Breast epithelium (tissue), 4 donors: ENCODE measurements around the gene TMEM150B. TPM values are rescaled to one million over a fixed set of nuclear protein-coding genes. Genes with fewer than 3 reads are reported as not detected.
A peak's percentile ranks its signal among the peaks of the same experiment; 100 is the strongest.

Experiments used
- DNase-seq, 2 donors: peaks; one replicate each; pipeline ENCODE4 v3.0.0-alpha.2; 2019; ENCODE audit warnings: low spot score in 2 of 2
- H3K27ac ChIP-seq, 2 donors: fragments of 200-600 bp; sonication (generic) in 1 of 2; one replicate each; pipeline ENCODE4 v1.5.1; 2016 to 2019; ENCODE audit warnings: mild to moderate bottlenecking in 1 of 2
- H3K27me3 ChIP-seq, 2 donors: fragments of 200-600 bp; sonication (generic) in 1 of 2; one replicate each; pipeline versions ENCODE4 v1.5.1 to v1.6.0; 2017 to 2019; ENCODE audit warnings: control low read depth in 1 of 2, mild to moderate bottlenecking in 1 of 2
- H3K36me3 ChIP-seq: fragments of 200-600 bp; one replicate; pipeline ENCODE4 v1.5.1; 2019
- H3K4me1 ChIP-seq, 2 donors: fragments of 200-600 bp; sonication (generic); one replicate each; pipeline ENCODE4 v1.5.1; 2016 to 2019; ENCODE audit warnings: control low read depth in 1 of 2
- H3K4me3 ChIP-seq, 3 donors: fragments of 200-600 bp; sonication (generic); 1 replicate in 2 of 3; 2 replicates in 1 of 3; pipeline ENCODE4 v1.5.1; 2016 to 2019; ENCODE audit warnings: mild to moderate bottlenecking in 3 of 3, moderate library complexity in 2 of 3
- H3K9me3 ChIP-seq, 2 donors: fragments of 200-600 bp; sonication (generic) in 1 of 2; one replicate each; pipeline ENCODE4 v1.5.1; 2016 to 2019; ENCODE audit warnings: control low read depth in 1 of 2
- POLR2A ChIP-seq: fragments of 450-650 bp; IDR thresholded peaks from one replicate; pipeline ENCODE4 v1.6.1; 2016; ENCODE audit warnings: antibody characterized with exemption, mild to moderate bottlenecking, moderate library complexity
- POLR2AphosphoS5 ChIP-seq, 3 donors: sonication (generic); formaldehyde crosslinking; IDR thresholded peaks; one replicate each; pipeline ENCODE4 v1.6.1; 2017; ENCODE audit warnings: antibody characterized with exemption in 3 of 3
- intact Hi-C: fragments of 100-400 bp; cut with DNase I; formaldehyde crosslinking; loops from one replicate; pipeline ENCODE4 v1.15.1; 2023; ENCODE audit warnings: low total_unique reads
- total RNA-seq, 3 donors: library from RNA; depleted of rRNA; stranded (reverse); fragments of >200 nt; gene quantifications; one replicate each; pipeline ENCODE4 v1.1.0, GENCODE V29; 2016
- TF ChIP-seq, protein P1 (sequence below), 3 donors: fragments of 450-650 bp; IDR thresholded peaks; one replicate each; pipeline ENCODE4 v1.5.1; 2016 to 2017; ENCODE audit warnings: antibody characterized with exemption in 3 of 3, mild to moderate bottlenecking in 3 of 3, moderate library complexity in 3 of 3

TMEM150B gene
- total RNA-seq, 3 donors from 2014 or later = 1.6 to 11.8 (median 3.1) TPM

DNA sequence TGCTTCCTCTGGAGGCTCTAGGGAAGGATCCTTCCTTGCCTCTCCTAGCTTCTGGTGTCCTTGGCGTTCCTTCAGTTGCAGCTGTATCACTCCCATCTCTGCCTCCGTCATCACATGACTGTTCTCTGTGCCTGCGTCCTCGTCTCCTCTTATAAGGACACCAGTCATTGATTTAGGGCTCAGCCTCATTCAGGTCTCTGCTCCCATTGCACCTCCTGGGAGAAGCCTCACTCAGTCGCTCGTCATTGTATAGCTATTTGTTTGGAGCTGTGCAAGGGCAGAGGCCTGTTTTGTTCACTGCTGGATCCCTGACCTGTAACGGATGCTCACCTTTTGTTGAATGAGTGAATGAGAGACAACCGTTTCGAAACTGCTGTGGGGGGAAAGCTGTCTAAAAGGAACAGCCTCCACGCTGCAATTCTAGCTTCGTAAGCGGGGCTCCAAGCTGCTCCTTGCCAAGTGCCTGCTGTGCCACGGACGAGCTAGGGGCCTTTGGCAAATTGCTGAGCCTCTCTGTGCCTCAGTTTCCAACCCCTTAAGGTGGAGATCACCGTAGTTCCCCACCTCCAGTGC lies 24.2 kb downstream of the TMEM150B start:
- no peak overlapping the region for H3K27ac ChIP-seq
- H3K36me3 ChIP-seq = no peaks in the 10 kb centered on the region
- H3K4me3 ChIP-seq = peak overlapping the region in 1 of 3 donors; percentile 62

DNA sequence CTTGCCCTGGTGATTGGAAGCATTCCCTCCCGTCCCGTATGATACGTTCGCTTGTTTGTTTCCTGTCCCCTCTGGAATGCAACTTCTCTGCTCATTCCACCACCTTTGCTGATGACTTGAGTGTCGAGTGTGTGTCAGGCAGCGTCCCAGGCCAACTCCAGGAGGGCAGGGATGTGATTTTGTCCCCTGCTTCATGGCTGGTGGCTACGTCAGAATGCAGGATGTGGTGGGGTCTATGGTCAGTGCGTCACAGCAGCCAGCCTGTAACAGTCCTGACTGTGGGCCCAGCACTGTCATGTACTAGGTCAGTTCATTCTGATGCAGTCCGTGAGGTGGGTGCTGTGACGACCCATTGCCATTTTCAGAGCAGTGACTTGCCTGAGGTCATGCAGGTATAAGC lies 25.1 kb downstream of the TMEM150B start:
- Histone ChIP-seq H3K36me3 (no peaks in the 10 kb centered on the region), H3K9me3 (no peaks in the 10 kb centered on the region), H3K4me1 (no peaks in the 10 kb centered on the region), H3K27me3 (no peaks in the 10 kb centered on the region), H3K27ac (no peak overlapping the region), H3K4me3 (no peak overlapping the region)
- DNase-seq = no peak
- TF ChIP-seq POLR2AphosphoS5 (IDR thresholded peaks at IDR 0.05) (no peak), POLR2A (no peak)
- TF ChIP-seq, protein P1, sequence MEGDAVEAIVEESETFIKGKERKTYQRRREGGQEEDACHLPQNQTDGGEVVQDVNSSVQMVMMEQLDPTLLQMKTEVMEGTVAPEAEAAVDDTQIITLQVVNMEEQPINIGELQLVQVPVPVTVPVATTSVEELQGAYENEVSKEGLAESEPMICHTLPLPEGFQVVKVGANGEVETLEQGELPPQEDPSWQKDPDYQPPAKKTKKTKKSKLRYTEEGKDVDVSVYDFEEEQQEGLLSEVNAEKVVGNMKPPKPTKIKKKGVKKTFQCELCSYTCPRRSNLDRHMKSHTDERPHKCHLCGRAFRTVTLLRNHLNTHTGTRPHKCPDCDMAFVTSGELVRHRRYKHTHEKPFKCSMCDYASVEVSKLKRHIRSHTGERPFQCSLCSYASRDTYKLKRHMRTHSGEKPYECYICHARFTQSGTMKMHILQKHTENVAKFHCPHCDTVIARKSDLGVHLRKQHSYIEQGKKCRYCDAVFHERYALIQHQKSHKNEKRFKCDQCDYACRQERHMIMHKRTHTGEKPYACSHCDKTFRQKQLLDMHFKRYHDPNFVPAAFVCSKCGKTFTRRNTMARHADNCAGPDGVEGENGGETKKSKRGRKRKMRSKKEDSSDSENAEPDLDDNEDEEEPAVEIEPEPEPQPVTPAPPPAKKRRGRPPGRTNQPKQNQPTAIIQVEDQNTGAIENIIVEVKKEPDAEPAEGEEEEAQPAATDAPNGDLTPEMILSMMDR (IDR thresholded peaks at IDR 0.05) = no peak
- intact Hi-C loops = no loop called here

More for the DNA sequence above, 24.2 kb downstream of the TMEM150B start:
- H3K9me3 ChIP-seq = no peaks in the 10 kb centered on the region
- no peak for DNase-seq
- H3K4me1 ChIP-seq = no peaks in the 10 kb centered on the region
- intact Hi-C loops = no loop called here
- TF ChIP-seq POLR2A = no peak
- TF ChIP-seq POLR2AphosphoS5 (IDR thresholded peaks at IDR 0.05) = no peak
- TF ChIP-seq, protein P1 (IDR thresholded peaks at IDR 0.05) = no peak
- no peaks in the 10 kb centered on the region for H3K27me3 ChIP-seq

DNA sequence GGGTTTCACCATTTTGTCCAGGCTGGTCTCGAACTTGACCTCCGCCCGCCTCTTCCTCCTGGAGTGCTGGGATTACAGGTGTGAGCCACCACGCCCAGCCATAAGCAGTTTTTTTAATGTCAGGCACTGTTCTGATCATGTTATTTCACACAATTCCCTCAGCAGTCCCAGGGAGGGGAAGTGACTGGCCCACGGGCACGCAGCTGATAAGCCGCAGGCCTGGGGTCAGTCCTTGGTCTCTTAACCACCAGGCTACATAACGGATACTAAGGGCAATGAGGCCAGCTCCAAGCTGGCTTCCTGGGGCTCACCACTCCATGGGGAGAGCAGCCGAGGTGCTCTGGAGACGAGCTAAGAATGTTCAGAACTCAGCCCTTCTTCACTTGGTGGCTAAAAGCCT lies 27.9 kb downstream of the TMEM150B start:
- intact Hi-C loops = no loop called here
- DNase-seq = no peak
- H3K27me3 ChIP-seq = no peaks in the 10 kb centered on the region
- H3K36me3 ChIP-seq = no peaks in the 10 kb centered on the region
- no peaks in the 10 kb centered on the region for H3K4me1 ChIP-seq
- no peaks in the 10 kb centered on the region for H3K9me3 ChIP-seq
- no peak overlapping the region for H3K27ac ChIP-seq
- no peak for TF ChIP-seq POLR2A
- TF ChIP-seq POLR2AphosphoS5 (IDR thresholded peaks at IDR 0.05) = no peak
- TF ChIP-seq, protein P1 (IDR thresholded peaks at IDR 0.05) = no peak
- H3K4me3 ChIP-seq = no peak overlapping the region

DNA sequence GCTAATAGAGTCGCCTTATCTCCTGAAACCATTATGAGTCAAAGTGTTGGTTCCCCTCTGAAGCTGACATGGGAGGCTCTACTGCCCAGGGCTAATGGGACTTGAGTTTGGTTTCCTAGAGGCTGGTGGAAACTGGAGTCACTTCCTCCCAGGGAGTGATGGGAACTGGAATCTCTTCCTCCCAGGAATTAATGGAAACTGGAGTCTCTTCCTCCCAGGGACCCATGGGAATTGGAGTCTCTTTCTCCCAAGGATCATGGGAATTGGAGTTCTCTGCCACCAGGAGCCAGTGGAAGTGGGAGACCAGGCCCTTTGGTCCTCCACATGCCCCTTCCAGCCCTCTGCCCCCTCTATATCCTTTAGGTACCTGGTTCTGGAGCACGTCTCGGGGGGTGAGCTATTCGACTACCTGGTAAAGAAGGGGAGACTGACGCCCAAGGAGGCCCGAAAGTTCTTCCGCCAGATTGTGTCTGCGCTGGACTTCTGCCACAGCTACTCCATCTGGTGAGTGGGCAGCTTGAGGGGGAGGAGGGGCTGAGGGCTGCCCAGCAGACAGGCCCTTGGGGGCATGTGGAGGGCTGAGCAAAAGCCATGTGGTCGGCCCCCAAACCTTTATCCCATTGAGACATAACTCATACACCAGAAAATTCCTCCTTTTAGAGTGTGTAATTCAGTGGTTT lies 35.9 kb downstream of the TMEM150B start:
- Histone ChIP-seq H3K27ac (no peak overlapping the region), H3K27me3 (no peaks in the 10 kb centered on the region), H3K4me1 (no peaks in the 10 kb centered on the region), H3K4me3 (no peak overlapping the region), H3K36me3 (no peaks in the 10 kb centered on the region), H3K9me3 (no peaks in the 10 kb centered on the region)
- no peak for DNase-seq
- TF ChIP-seq POLR2A = no peak
- no peak for TF ChIP-seq POLR2AphosphoS5 (IDR thresholded peaks at IDR 0.05)
- intact Hi-C loops = no loop called here

DNA sequence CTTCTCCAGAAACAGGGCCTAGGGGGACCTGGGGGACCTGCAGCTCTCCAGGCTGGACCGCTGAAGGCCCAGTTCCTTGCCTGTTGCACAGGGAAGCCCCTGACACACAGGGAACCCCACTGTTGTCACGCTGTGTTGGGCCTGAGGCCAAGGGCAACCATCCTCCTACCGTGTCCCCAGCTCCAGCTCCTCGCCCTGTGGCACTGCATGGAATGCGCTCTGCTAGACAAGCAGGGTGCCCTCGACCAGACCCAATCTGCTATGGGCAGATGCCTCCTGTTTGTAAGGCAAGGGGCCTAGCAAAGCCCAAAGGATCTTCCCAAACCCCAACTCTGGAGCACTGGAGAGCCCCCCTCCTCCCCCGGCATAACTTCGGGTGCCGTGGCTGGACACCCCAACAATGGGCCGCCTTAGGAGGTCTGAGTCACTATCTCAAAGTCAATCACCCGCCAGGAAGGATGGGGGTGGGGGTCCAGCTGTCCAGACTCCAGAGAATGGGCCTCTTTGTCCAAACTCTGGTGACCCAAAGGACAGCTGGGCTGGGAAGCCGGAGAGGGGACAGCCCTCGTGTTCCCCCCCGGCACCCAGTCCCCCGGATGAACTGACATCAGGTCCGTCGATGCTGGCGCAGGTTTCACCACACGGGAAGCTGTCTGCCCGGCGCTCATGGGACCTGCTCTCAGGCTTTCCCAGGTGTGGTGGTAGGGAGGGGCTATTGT lies 37.6 kb downstream of the TMEM150B start:
- Histone ChIP-seq H3K27me3 (no peaks in the 10 kb centered on the region), H3K4me3 (no peak overlapping the region), H3K4me1 (no peaks in the 10 kb centered on the region), H3K27ac (no peak overlapping the region), H3K36me3 (no peaks in the 10 kb centered on the region), H3K9me3 (no peaks in the 10 kb centered on the region)
- TF ChIP-seq, protein P1 (IDR thresholded peaks at IDR 0.05) = no peak
- TF ChIP-seq POLR2A (no peak), POLR2AphosphoS5 (IDR thresholded peaks at IDR 0.05) (no peak)
- no peak for DNase-seq
- intact Hi-C loops = no loop called here
